GM18505 (cell line): ENCODE results near the gene TMEM164.

Experiments
- ATAC-seq: cut with Tn5 transposase; IDR thresholded peaks from one replicate; pipeline ENCODE4 v1.9.1; 2021; ENCODE audit not compliant: unreplicated experiment
- POLR2A ChIP-seq: IDR thresholded peaks from 4 replicates; pipeline ENCODE4 v1.6.1; 2011; ENCODE audit warnings: borderline replicate concordance; ENCODE audit not compliant: insufficient read depth, insufficient read length; ENCODE audit errors: extremely low read depth

Gene TMEM164

GRCh38 chrX:110194977-110195376, 192.1 kb downstream of the TMEM164 start:
- ATAC-seq, result no peak
- TF ChIP-seq POLR2A, result no peak

- no peak for ATAC-seq
- TF ChIP-seq POLR2A, result no peak
These were observed 198.9 kb downstream of the TMEM164 start for GRCh38 chrX:110201799-110202198.

GRCh38 chrX:110204986-110205385, 202.1 kb downstream of the TMEM164 start:
- no peak for TF ChIP-seq POLR2A
- no peak for ATAC-seq

- no peak for TF ChIP-seq POLR2A
- ATAC-seq, result no peak
These were observed 205.2 kb downstream of the TMEM164 start for GRCh38 chrX:110208092-110208491.

GRCh38 chrX:110210417-110211139, 207.7 kb downstream of the TMEM164 start:
- ATAC-seq, result no peak
- no peak for TF ChIP-seq POLR2A

GRCh38 chrX:110211340-110211739, 208.4 kb downstream of the TMEM164 start:
- no peak for ATAC-seq
- no peak for TF ChIP-seq POLR2A

GRCh38 chrX:110212299-110212698, 209.4 kb downstream of the TMEM164 start:
- TF ChIP-seq POLR2A, result no peak
- no peak for ATAC-seq

GRCh38 chrX:110213183-110213582, 210.3 kb downstream of the TMEM164 start:
- no peak for ATAC-seq
- no peak for TF ChIP-seq POLR2A

GRCh38 chrX:110214684-110215083, 211.8 kb downstream of the TMEM164 start:
- no peak for TF ChIP-seq POLR2A
- ATAC-seq, result no peak

- no peak for ATAC-seq
These were observed 212.5 kb downstream of the TMEM164 start for GRCh38 chrX:110215411-110215810.

GRCh38 chrX:110216027-110216426, 213.1 kb downstream of the TMEM164 start:
- no peak for TF ChIP-seq POLR2A
- ATAC-seq, result no peak

More at GRCh38 chrX:110215411-110215810, 212.5 kb downstream of the TMEM164 start:
- TF ChIP-seq POLR2A, result no peak

GRCh38 chrX:110218591-110218990, 215.7 kb downstream of the TMEM164 start:
- ATAC-seq, result no peak

GRCh38 chrX:110219920-110220319, 217.0 kb downstream of the TMEM164 start:
- no peak for TF ChIP-seq POLR2A
- ATAC-seq, result no peak

More at GRCh38 chrX:110218591-110218990, 215.7 kb downstream of the TMEM164 start:
- no peak for TF ChIP-seq POLR2A

- no peak for ATAC-seq
- TF ChIP-seq POLR2A, result no peak
These were observed 219.8 kb downstream of the TMEM164 start for GRCh38 chrX:110222497-110223257.

- ATAC-seq, result no peak
- no peak for TF ChIP-seq POLR2A
These were observed 222.2 kb downstream of the TMEM164 start for GRCh38 chrX:110224926-110225617.
